ENCODE measurements around the gene KIF20A.

The KIF20A gene

GRCh38 chr5:138169124-138169523 is 9.8 kb upstream of the KIF20A start:
- H3K27ac ChIP-seq = no peak overlapping the region
- TF ChIP-seq CTCF (conservative IDR thresholded peaks at IDR 0.05) = no peak
- TF ChIP-seq ZFX (IDR thresholded peaks at IDR 0.05) = no peak

- no peak overlapping the region for H3K27ac ChIP-seq
- TF ChIP-seq CTCF (conservative IDR thresholded peaks at IDR 0.05) (no peak), ZFX (IDR thresholded peaks at IDR 0.05) (no peak)
Measured at GRCh38 chr5:138170299-138170698, 8.6 kb upstream of the KIF20A start.

GRCh38 chr5:138177941-138178515 is 884 bp upstream of the KIF20A start:
- no peak for TF ChIP-seq CTCF (conservative IDR thresholded peaks at IDR 0.05)
- TF ChIP-seq ZFX (IDR thresholded peaks at IDR 0.05) = no peak
- peak overlapping the region; percentile 84 for H3K27ac ChIP-seq

GRCh38 chr5:138179277-138179857 is 455 bp downstream of the KIF20A start:
- peak overlapping the region; percentile 84 for H3K27ac ChIP-seq
- TF ChIP-seq ZFX (IDR thresholded peaks at IDR 0.05) (no peak), CTCF (conservative IDR thresholded peaks at IDR 0.05) (no peak)

- peak; percentile 83 for TF ChIP-seq CTCF (conservative IDR thresholded peaks at IDR 0.05)
- no peak for TF ChIP-seq ZFX (IDR thresholded peaks at IDR 0.05)
- peak overlapping the region; percentile 12; the same call in 1 of the 2 replicates for H3K27ac ChIP-seq
Measured at GRCh38 chr5:138180183-138180782, 1.4 kb downstream of the KIF20A start.

GRCh38 chr5:138180841-138181240 is 1.9 kb downstream of the KIF20A start:
- TF ChIP-seq CTCF (conservative IDR thresholded peaks at IDR 0.05) = no peak
- TF ChIP-seq ZFX (IDR thresholded peaks at IDR 0.05) = no peak
- H3K27ac ChIP-seq = peak overlapping the region; percentile 12; the same call in 1 of the 2 replicates

- no peak overlapping the region for H3K27ac ChIP-seq
- TF ChIP-seq ZFX (IDR thresholded peaks at IDR 0.05) (no peak), CTCF (conservative IDR thresholded peaks at IDR 0.05) (no peak)
Measured at GRCh38 chr5:138182808-138183207, 3.9 kb downstream of the KIF20A start.
